ENCODE measurements around the gene OSBPL5.

DNA sequence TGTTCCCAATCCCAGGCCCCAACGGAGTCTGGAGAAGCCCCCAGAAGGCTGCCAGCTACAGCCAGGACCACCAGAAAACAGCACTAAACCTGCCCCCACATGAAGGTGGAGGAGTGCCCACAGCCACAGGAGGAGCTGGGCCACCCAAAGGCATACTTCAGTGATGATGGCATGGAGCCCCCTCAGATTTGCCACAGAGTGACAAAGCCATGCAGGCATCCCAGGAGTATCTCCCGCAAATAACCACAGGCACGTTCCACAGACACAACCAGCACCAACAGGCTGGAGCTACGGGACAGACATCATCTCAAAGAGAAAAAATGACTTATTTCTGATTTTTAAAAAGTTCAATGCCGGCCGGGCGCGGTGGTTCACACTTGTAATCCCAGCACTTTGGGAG, 118.5 kb downstream of the OSBPL5 start:
- TF ChIP-seq, protein P1, sequence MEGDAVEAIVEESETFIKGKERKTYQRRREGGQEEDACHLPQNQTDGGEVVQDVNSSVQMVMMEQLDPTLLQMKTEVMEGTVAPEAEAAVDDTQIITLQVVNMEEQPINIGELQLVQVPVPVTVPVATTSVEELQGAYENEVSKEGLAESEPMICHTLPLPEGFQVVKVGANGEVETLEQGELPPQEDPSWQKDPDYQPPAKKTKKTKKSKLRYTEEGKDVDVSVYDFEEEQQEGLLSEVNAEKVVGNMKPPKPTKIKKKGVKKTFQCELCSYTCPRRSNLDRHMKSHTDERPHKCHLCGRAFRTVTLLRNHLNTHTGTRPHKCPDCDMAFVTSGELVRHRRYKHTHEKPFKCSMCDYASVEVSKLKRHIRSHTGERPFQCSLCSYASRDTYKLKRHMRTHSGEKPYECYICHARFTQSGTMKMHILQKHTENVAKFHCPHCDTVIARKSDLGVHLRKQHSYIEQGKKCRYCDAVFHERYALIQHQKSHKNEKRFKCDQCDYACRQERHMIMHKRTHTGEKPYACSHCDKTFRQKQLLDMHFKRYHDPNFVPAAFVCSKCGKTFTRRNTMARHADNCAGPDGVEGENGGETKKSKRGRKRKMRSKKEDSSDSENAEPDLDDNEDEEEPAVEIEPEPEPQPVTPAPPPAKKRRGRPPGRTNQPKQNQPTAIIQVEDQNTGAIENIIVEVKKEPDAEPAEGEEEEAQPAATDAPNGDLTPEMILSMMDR (conservative IDR thresholded peaks at IDR 0.05; ENCODE audit: low read length): no peak
- no peak for TF ChIP-seq EZH2phosphoT487 (IDR thresholded peaks at IDR 0.05; ENCODE audit: borderline replicate concordance, low read depth, low read length)

All from OCI-LY7 (cell line).